ENCODE data around the gene STAC2. TPM values are rescaled to one million over a fixed set of nuclear protein-coding genes. Genes with fewer than 3 reads are reported as not detected.

The STAC2 gene
- total and polyA plus RNA-seq, 9 of the 15 experiments (the other 6 are each of a cell fraction or from before 2014, with no cell fraction given), result not detected

DNA sequence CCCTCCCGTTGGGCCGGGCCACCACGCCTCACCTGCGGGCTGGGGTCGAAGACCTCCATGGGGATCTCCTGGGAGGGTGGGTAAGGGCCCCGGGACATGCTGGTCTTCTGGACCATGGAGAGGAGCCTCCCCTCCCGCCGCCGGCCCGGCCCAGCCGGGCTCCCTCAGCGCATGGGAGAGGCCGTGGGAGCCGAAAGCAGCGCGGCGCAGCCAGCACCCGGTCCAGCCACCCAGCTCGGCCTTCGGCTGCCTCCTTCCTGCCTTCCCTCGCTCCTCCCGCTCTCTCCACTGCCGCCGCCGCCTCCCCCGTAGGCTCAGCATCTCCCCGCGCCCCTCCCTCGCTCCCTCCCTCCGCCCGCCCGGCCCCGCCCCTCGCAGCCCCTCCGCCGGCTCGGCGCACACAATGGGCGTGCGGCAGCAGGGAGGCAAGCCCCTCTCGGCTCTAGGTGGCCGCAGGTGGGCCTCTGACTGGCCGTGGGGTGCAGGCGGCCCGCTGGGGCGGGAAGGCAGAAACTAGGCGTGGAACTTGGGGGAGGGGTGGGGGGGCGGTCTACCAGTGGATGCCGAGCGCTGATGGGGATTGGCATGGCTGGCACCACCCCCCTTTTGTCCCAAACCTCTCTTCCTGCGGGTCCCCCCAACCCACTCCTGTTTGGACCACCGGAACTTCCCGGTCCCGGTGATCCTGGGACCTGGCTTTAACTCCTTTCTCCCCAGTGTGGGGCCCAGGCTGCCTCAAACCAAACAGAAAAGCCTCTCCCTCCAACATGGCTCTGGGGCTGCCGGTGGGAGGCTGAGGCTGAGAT, 28.2 kb downstream of the STAC2 start, which contains the start of gene CACNB1 (continued):
- TF ChIP-seq, protein P1, sequence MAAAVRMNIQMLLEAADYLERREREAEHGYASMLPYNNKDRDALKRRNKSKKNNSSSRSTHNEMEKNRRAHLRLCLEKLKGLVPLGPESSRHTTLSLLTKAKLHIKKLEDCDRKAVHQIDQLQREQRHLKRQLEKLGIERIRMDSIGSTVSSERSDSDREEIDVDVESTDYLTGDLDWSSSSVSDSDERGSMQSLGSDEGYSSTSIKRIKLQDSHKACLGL (CRISPR knock-in tag; IDR thresholded peaks at IDR 0.05; ENCODE audit: borderline replicate concordance, poor library complexity, severe bottlenecking), result no peak
- no peak for TF ChIP-seq RBBP5 (IDR thresholded peaks at IDR 0.05; ENCODE audit: borderline replicate concordance, insufficient read depth, low read length, poor library complexity, severe bottlenecking)
- TF ChIP-seq ZNF263 (CRISPR knock-in tag; IDR thresholded peaks at IDR 0.05; ENCODE audit: borderline replicate concordance), result no peak
- TF ChIP-seq HDAC2 (IDR thresholded peaks at IDR 0.05), result no peak
- no peak for TF ChIP-seq ZNF282 (CRISPR knock-in tag; IDR thresholded peaks at IDR 0.05)
- no peak for TF ChIP-seq ZNF79 (CRISPR knock-in tag; IDR thresholded peaks at IDR 0.05; ENCODE audit: low read depth)
- TF ChIP-seq CCNT2 (IDR thresholded peaks at IDR 0.05; ENCODE audit: borderline replicate concordance, extremely low read depth, insufficient read length, low read depth, low read length), result peak; percentile 40
- TF ChIP-seq, protein P2, sequence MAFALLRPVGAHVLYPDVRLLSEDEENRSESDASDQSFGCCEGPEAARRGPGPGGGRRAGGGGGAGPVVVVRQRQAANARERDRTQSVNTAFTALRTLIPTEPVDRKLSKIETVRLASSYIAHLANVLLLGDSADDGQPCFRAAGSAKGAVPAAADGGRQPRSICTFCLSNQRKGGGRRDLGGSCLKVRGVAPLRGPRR (CRISPR knock-in tag; IDR thresholded peaks at IDR 0.05), result no peak
- TF ChIP-seq, protein P3, sequence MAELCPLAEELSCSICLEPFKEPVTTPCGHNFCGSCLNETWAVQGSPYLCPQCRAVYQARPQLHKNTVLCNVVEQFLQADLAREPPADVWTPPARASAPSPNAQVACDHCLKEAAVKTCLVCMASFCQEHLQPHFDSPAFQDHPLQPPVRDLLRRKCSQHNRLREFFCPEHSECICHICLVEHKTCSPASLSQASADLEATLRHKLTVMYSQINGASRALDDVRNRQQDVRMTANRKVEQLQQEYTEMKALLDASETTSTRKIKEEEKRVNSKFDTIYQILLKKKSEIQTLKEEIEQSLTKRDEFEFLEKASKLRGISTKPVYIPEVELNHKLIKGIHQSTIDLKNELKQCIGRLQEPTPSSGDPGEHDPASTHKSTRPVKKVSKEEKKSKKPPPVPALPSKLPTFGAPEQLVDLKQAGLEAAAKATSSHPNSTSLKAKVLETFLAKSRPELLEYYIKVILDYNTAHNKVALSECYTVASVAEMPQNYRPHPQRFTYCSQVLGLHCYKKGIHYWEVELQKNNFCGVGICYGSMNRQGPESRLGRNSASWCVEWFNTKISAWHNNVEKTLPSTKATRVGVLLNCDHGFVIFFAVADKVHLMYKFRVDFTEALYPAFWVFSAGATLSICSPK (IDR thresholded peaks at IDR 0.05; ENCODE audit: borderline replicate concordance), result no peak
- peak; percentile 87 for TF ChIP-seq ZNF740 (CRISPR knock-in tag; IDR thresholded peaks at IDR 0.05)
- peak in 1 of 2 experiments; percentile 73; a peak in 1 of 4 replicates for TF ChIP-seq ZNF740 (tag; IDR thresholded peaks at IDR 0.05)
- TF ChIP-seq ELF4 (CRISPR knock-in tag; IDR thresholded peaks at IDR 0.05), result no peak
- no peak for TF ChIP-seq EWSR1 (IDR thresholded peaks at IDR 0.05; ENCODE audit: borderline replicate concordance, low read depth, partially characterized antibody)
- TF ChIP-seq, protein P4, sequence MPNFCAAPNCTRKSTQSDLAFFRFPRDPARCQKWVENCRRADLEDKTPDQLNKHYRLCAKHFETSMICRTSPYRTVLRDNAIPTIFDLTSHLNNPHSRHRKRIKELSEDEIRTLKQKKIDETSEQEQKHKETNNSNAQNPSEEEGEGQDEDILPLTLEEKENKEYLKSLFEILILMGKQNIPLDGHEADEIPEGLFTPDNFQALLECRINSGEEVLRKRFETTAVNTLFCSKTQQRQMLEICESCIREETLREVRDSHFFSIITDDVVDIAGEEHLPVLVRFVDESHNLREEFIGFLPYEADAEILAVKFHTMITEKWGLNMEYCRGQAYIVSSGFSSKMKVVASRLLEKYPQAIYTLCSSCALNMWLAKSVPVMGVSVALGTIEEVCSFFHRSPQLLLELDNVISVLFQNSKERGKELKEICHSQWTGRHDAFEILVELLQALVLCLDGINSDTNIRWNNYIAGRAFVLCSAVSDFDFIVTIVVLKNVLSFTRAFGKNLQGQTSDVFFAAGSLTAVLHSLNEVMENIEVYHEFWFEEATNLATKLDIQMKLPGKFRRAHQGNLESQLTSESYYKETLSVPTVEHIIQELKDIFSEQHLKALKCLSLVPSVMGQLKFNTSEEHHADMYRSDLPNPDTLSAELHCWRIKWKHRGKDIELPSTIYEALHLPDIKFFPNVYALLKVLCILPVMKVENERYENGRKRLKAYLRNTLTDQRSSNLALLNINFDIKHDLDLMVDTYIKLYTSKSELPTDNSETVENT (CRISPR knock-in tag; IDR thresholded peaks at IDR 0.05), result peak; percentile 52; the same call in 1 of the 2 replicates
- TF ChIP-seq NELFE (IDR thresholded peaks at IDR 0.05; ENCODE audit: insufficient read depth, insufficient read length), result no peak
- no peak for TF ChIP-seq RBM39 (optimal IDR thresholded peaks at IDR 0.05; ENCODE audit: low read depth, low read length)
- no peak for TF ChIP-seq HES1 (IDR thresholded peaks at IDR 0.05; ENCODE audit: low read depth)
- no peak for TF ChIP-seq ATF1 (CRISPR knock-in tag; IDR thresholded peaks at IDR 0.05)
- peak; percentile 7; the same call in 1 of the 2 replicates for TF ChIP-seq ATF1 (tag; IDR thresholded peaks at IDR 0.05)
- no peak for TF ChIP-seq MCM5 (IDR thresholded peaks at IDR 0.05; ENCODE audit: low read depth)
- TF ChIP-seq THRAP3 (IDR thresholded peaks at IDR 0.05; ENCODE audit: borderline replicate concordance), result no peak

All from K562 (cell line).